ENCODE measurements around the gene SCUBE1.

DNA sequence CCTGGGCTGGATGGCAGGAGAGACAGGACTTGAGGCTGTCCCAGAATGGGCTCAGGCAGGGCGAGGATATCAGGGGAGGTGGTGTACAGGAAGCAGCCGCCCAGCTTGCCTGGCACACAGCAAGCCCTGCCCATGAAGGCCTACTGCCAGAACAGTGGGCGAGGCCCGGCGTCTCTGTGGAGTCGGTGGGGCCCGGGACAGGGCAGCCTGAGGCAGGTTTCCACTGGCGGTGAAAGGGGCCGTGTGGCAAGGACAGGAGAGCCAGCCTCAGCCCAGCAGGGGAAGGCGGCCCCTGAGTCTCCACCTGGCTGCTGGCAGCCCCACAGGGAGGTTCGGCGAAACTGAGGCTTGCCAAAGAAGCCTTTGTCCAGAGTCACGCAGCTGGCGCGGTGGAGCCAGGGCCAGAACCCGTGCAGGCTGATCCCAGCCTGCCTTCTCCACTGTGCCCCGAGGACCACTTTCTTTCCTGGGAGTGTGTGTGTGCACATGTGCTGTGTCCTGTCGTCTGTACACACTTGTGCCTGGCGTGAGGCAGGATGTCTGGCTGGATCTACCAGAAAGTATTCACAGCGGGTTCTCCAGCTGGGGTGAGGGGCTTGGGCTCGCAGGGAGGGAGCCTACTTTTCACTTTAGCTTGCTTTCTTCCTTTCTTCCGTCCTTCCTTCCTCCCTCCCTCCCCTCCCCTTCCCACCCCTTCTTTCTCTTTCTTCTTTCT, 190.7 kb downstream of the SCUBE1 start:
- TF ChIP-seq, protein P1, sequence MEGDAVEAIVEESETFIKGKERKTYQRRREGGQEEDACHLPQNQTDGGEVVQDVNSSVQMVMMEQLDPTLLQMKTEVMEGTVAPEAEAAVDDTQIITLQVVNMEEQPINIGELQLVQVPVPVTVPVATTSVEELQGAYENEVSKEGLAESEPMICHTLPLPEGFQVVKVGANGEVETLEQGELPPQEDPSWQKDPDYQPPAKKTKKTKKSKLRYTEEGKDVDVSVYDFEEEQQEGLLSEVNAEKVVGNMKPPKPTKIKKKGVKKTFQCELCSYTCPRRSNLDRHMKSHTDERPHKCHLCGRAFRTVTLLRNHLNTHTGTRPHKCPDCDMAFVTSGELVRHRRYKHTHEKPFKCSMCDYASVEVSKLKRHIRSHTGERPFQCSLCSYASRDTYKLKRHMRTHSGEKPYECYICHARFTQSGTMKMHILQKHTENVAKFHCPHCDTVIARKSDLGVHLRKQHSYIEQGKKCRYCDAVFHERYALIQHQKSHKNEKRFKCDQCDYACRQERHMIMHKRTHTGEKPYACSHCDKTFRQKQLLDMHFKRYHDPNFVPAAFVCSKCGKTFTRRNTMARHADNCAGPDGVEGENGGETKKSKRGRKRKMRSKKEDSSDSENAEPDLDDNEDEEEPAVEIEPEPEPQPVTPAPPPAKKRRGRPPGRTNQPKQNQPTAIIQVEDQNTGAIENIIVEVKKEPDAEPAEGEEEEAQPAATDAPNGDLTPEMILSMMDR (IDR thresholded peaks at IDR 0.05): no peak
- TF ChIP-seq POLR2A (IDR thresholded peaks at IDR 0.05) (no peak), EP300 (IDR thresholded peaks at IDR 0.05) (no peak)
